A549 treated with dexamethasone at 1 μM for 4 hours (cell line): Measurements from ENCODE around the gene CNOT10. TPM values are rescaled to one million over a fixed set of nuclear protein-coding genes. Genes with fewer than 3 reads are reported as not detected.

Source experiments
- total RNA-seq: library from RNA; stranded (reverse); fragments of 200-300 nt; extraction: Qiagen RNA extraction; gene quantifications from 5 replicates; pipeline ENCODE4 v1.2.3, GENCODE V29; 2022

Gene CNOT10
- total RNA-seq: 28.1 to 31.6 TPM (median 28.6 TPM) in 5 replicates

GRCh38 chr3:32684800-32685542, at the start of gene CNOT10:
Gene CNOT10 (plus strand): TSS chr3:32685188. CDS start chr3:32685461, 273 bp downstream.

GRCh38 chr3:32817558-32818228, 132.7 kb downstream of the CNOT10 start, which contains the start of gene TRIM71:
Gene TRIM71 (plus strand): TSS chr3:32817997. CDS start chr3:32818081, 84 bp downstream.

Other genes starting within 250 kb of the CNOT10 start
- gene CMTM6, start 182.3 kb upstream of the CNOT10 start, total RNA-seq: 38.0 to 46.8 TPM (median 41.8 TPM) in 5 replicates
- 41.6 to 55.0 TPM (median 43.5 TPM) in 5 replicates for gene DYNC1LI1, start 114.3 kb upstream of the CNOT10 start, total RNA-seq
- 0.01 TPM in 1 of 5 replicates, not detected in the others for gene TRIM71, start 132.8 kb downstream of the CNOT10 start, total RNA-seq